Activated CD4-positive, alpha-beta memory T cell treated with anti-CD3 and anti-CD28 coated beads, Interleukin-2, amount 10 ng/mL, durations not matched to agents 7 days and 5 days (primary cell): ENCODE results near the gene ASTL. TPM values are rescaled to one million over a fixed set of nuclear protein-coding genes. Genes with fewer than 3 reads are reported as not detected.
A peak's percentile ranks its signal among the peaks of the same experiment; 100 is the strongest.
"Not testable (repeated sequence)": the region's sequence is repeated elsewhere in the genome, so short reads cannot be mapped to it uniquely, and the experiment has no call there.

Experiments
- CTCF ChIA-PET: fragments of 350-600 bp; sonication (Branson Sonifier 250); formaldehyde crosslinking; loops from one replicate; lab custom pipeline; 2021; ENCODE audit warnings: antibody characterized with exemption, inconsistent platforms; lab: Charles Lee
- POLR2A ChIA-PET: fragments of 350-600 bp; sonication (Branson Sonifier 250); formaldehyde crosslinking; loops from one replicate; lab custom pipeline; 2021; ENCODE audit warnings: antibody characterized with exemption; lab: Charles Lee
- DNase-seq: peaks from one replicate; pipeline ENCODE4 v3.0.0-alpha.2; 2020
- H3K27ac Mint-ChIP-seq: one replicate; pipeline ENCODE4 v1.8.0; 2021; ENCODE audit warnings: mild to moderate bottlenecking, mixed read lengths
- H3K27me3 Mint-ChIP-seq: one replicate; pipeline ENCODE4 v1.8.0; 2021; ENCODE audit warnings: mixed read lengths
- H3K36me3 Mint-ChIP-seq: one replicate; pipeline ENCODE4 v1.8.0; 2021; ENCODE audit warnings: low read depth, mixed read lengths
- H3K4me1 Mint-ChIP-seq: one replicate; pipeline ENCODE4 v1.8.0; 2021; ENCODE audit warnings: mixed read lengths
- H3K4me3 Mint-ChIP-seq: one replicate; pipeline ENCODE4 v1.8.0; 2021; ENCODE audit warnings: mild to moderate bottlenecking, mixed read lengths
- H3K9me3 Mint-ChIP-seq: one replicate; pipeline ENCODE4 v1.8.0; 2021; ENCODE audit warnings: mixed read lengths
- total RNA-seq, 2 experiments: library from RNA; stranded (reverse); gene quantifications; one replicate each; pipeline ENCODE4 v1.2.3, GENCODE V29; 2021

The ASTL gene
- total RNA-seq, 2 experiments from 2014 or later, result 0.25 to 0.53 TPM

- Mint-ChIP-seq H3K4me3 (peak overlapping the region; percentile 88), H3K36me3 (peaks cover 13% of the 10 kb centered on the region), H3K27me3 (no peaks in the 10 kb centered on the region), H3K9me3 (no peaks in the 10 kb centered on the region), H3K4me1 (peaks cover 57% of the 10 kb centered on the region), H3K27ac (peak overlapping the region; percentile 85)
- ChIA-PET POLR2A (interaction anchor here (0.7 to 7.5 kb wide), 11 partner anchors 11 to 201 kb away, joined by 3 to 91 read pairs (median 4); partner anchors contain the start of genes ANKRD36C, SNRNP200 and STARD7), CTCF (interaction anchor here (0.8 to 13.4 kb wide), 9 partner anchors 11 to 192 kb away, joined by 3 to 323 read pairs (median 3); partner anchors contain the start of gene NCAPH)
- no peak for DNase-seq
Measured at GRCh38 chr2:96143231-96143847, 5.0 kb upstream of the ASTL start.

GRCh38 chr2:96142217-96143113, 4.2 kb upstream of the ASTL start:
- POLR2A ChIA-PET, result interaction anchor here (0.7 to 7.5 kb wide), 10 partner anchors 10 to 202 kb away, joined by 3 to 91 read pairs (median 4); partner anchors contain the start of genes ANKRD36C, SNRNP200 and STARD7
- Mint-ChIP-seq H3K9me3 (no peaks in the 10 kb centered on the region), H3K36me3 (peaks cover 13% of the 10 kb centered on the region), H3K27ac (peak overlapping the region; percentile 23), H3K4me3 (peak overlapping the region; percentile 48), H3K4me1 (peaks cover 51% of the 10 kb centered on the region), H3K27me3 (no peaks in the 10 kb centered on the region)
- CTCF ChIA-PET, result interaction anchor here (0.7 to 13.4 kb wide), 11 partner anchors 10 to 193 kb away, joined by 3 to 323 read pairs (median 3); partner anchors contain the start of genes NCAPH and STARD7
- peak; percentile 60 for DNase-seq

GRCh38 chr2:96141624-96141967, 3.3 kb upstream of the ASTL start:
- Mint-ChIP-seq H3K4me1 (peaks cover 43% of the 10 kb centered on the region), H3K36me3 (peaks cover 13% of the 10 kb centered on the region)
- H3K27me3 Mint-ChIP-seq, H3K9me3 Mint-ChIP-seq, H3K27ac Mint-ChIP-seq, H3K4me3 Mint-ChIP-seq, DNase-seq: not testable (repeated sequence)
- CTCF ChIA-PET, result interaction anchor here (0.7 to 13.4 kb wide), 5 partner anchors 34 to 179 kb away, joined by 3 to 323 read pairs (median 4); partner anchors contain the start of gene STARD7
- POLR2A ChIA-PET, result interaction anchor here (3.2 to 7.5 kb wide), 4 partner anchors 17 to 67 kb away, joined by 27 to 91 read pairs (median 62); partner anchors contain the start of gene STARD7

GRCh38 chr2:96140941-96141623, 2.8 kb upstream of the ASTL start:
- Mint-ChIP-seq H3K4me1 (peaks cover 38% of the 10 kb centered on the region), H3K36me3 (peaks cover 13% of the 10 kb centered on the region), H3K27me3 (no peaks in the 10 kb centered on the region), H3K9me3 (no peaks in the 10 kb centered on the region), H3K4me3 (no peak overlapping the region), H3K27ac (no peak overlapping the region)
- ChIA-PET CTCF (interaction anchor here (0.7 to 13.4 kb wide), 6 partner anchors 34 to 180 kb away, joined by 3 to 323 read pairs (median 4); partner anchors contain the start of gene STARD7), POLR2A (interaction anchor here (0.6 to 6.1 kb wide), 3 partner anchors 33 to 225 kb away, joined by 3 to 35 read pairs (median 27); partner anchors contain the start of gene STARD7)
- no peak for DNase-seq

GRCh38 chr2:96139181-96139758, 968 bp upstream of the ASTL start:
- peaks cover 27% of the 10 kb centered on the region for H3K4me1 Mint-ChIP-seq
- no peaks in the 10 kb centered on the region for H3K9me3 Mint-ChIP-seq
- H3K27me3 Mint-ChIP-seq, result no peaks in the 10 kb centered on the region
- POLR2A ChIA-PET, result interaction anchor here (1.0 to 1.9 kb wide), 5 partner anchors 9 to 69 kb away, joined by 4 to 34 read pairs (median 5); partner anchors contain the start of gene STARD7
- no peak for DNase-seq
- H3K4me3 Mint-ChIP-seq, result no peak overlapping the region
- CTCF ChIA-PET, result interaction anchor here (0.6 to 13.4 kb wide), 22 partner anchors 9 to 377 kb away, joined by 3 to 323 read pairs (median 5); partner anchors contain the start of gene STARD7
- H3K27ac Mint-ChIP-seq, result no peak overlapping the region
- peaks cover 12% of the 10 kb centered on the region for H3K36me3 Mint-ChIP-seq

- Mint-ChIP-seq H3K27me3 (no peaks in the 10 kb centered on the region), H3K4me1 (peaks cover 11% of the 10 kb centered on the region), H3K9me3 (no peaks in the 10 kb centered on the region), H3K27ac (no peak overlapping the region), H3K4me3 (no peak overlapping the region), H3K36me3 (no peaks in the 10 kb centered on the region)
- POLR2A ChIA-PET, result interaction anchor here (0.8 to 1.4 kb wide), 6 partner anchors 10 to 126 kb away, joined by 3 to 6 read pairs (median 3); partner anchors contain the start of gene STARD7
- no peak for DNase-seq
- CTCF ChIA-PET, result interaction anchor here (0.9 to 13.4 kb wide), 12 partner anchors 21 to 145 kb away, joined by 3 to 323 read pairs (median 7); no protein-coding TSS in a partner anchor
Measured at GRCh38 chr2:96137321-96138178, 752 bp downstream of the ASTL start.

- no peak overlapping the region for H3K4me3 Mint-ChIP-seq
- ChIA-PET POLR2A (interaction anchor here (0.8 to 1.4 kb wide), 2 partner anchors 11 to 38 kb away, joined by 4 to 6 read pairs; no protein-coding TSS in a partner anchor), CTCF (interaction anchor here (0.8 to 13.4 kb wide), 8 partner anchors 19 to 143 kb away, joined by 3 to 323 read pairs (median 6); no protein-coding TSS in a partner anchor)
- H3K36me3 Mint-ChIP-seq, result no peaks in the 10 kb centered on the region
- H3K4me1 Mint-ChIP-seq, result peaks cover 13% of the 10 kb centered on the region
- no peak for DNase-seq
- H3K27ac Mint-ChIP-seq, result no peak overlapping the region
- H3K27me3 Mint-ChIP-seq, result no peaks in the 10 kb centered on the region
- H3K9me3 Mint-ChIP-seq, result no peaks in the 10 kb centered on the region
Measured at GRCh38 chr2:96136129-96136720, 2.1 kb downstream of the ASTL start.

- H3K27ac Mint-ChIP-seq, result no peak overlapping the region
- no peak overlapping the region for H3K4me3 Mint-ChIP-seq
- ChIA-PET POLR2A (interaction anchor here (1.1 kb wide), 1 partner anchor 39 kb away, joined by 3 read pairs; no protein-coding TSS in a partner anchor), CTCF (interaction anchor here (2.4 to 13.4 kb wide), 2 partner anchors 40 to 143 kb away, joined by 7 to 323 read pairs; no protein-coding TSS in a partner anchor)
- H3K9me3 Mint-ChIP-seq, result no peaks in the 10 kb centered on the region
- no peak for DNase-seq
- H3K27me3 Mint-ChIP-seq, result no peaks in the 10 kb centered on the region
- H3K4me1 Mint-ChIP-seq, result peaks cover 19% of the 10 kb centered on the region
- H3K36me3 Mint-ChIP-seq, result no peaks in the 10 kb centered on the region
Measured at GRCh38 chr2:96135621-96136020, 2.7 kb downstream of the ASTL start.

- H3K4me3 Mint-ChIP-seq, result no peak overlapping the region
- H3K4me1 Mint-ChIP-seq, result peaks cover 23% of the 10 kb centered on the region
- H3K36me3 Mint-ChIP-seq, result no peaks in the 10 kb centered on the region
- H3K27me3 Mint-ChIP-seq, result no peaks in the 10 kb centered on the region
- H3K9me3 Mint-ChIP-seq, result no peaks in the 10 kb centered on the region
- H3K27ac Mint-ChIP-seq, result no peak overlapping the region
- ChIA-PET POLR2A (interaction anchor here (1.1 kb wide), 1 partner anchor 39 kb away, joined by 3 read pairs; no protein-coding TSS in a partner anchor), CTCF (interaction anchor here (2.4 kb wide), 1 partner anchor 142 kb away, joined by 7 read pairs; no protein-coding TSS in a partner anchor)
- DNase-seq, result no peak
Measured at GRCh38 chr2:96135171-96135570, 3.1 kb downstream of the ASTL start.

GRCh38 chr2:96134421-96134820, 3.9 kb downstream of the ASTL start:
- peaks cover 23% of the 10 kb centered on the region for H3K4me1 Mint-ChIP-seq

More at GRCh38 chr2:96134421-96134820, 3.9 kb downstream of the ASTL start:
- H3K27ac Mint-ChIP-seq, result no peak overlapping the region
- POLR2A ChIA-PET, result interaction anchor here (1.1 to 1.3 kb wide), 2 partner anchors 40 kb away, joined by 3 to 4 read pairs; no protein-coding TSS in a partner anchor
- no peaks in the 10 kb centered on the region for H3K36me3 Mint-ChIP-seq
- CTCF ChIA-PET, result interaction anchor here (1.3 kb wide), 1 partner anchor 40 kb away, joined by 6 read pairs; no protein-coding TSS in a partner anchor
- H3K4me3 Mint-ChIP-seq, result no peak overlapping the region
- H3K9me3 Mint-ChIP-seq, result no peaks in the 10 kb centered on the region
- no peak for DNase-seq
- no peaks in the 10 kb centered on the region for H3K27me3 Mint-ChIP-seq
